Ectodermal cell (in vitro differentiated cells): Measurements from ENCODE around the gene ATL2.

Experiments used
- H3K27ac ChIP-seq: 2 replicates; pipeline ENCODE4 v1.7.0; 2013; ENCODE audit warnings: mild to moderate bottlenecking, low read depth, low read length; ENCODE audit not compliant: insufficient read depth, poor library complexity, severe bottlenecking
- H3K27me3 ChIP-seq: 2 replicates; pipeline ENCODE4 v1.7.0; 2013; ENCODE audit warnings: mild to moderate bottlenecking, low read length; ENCODE audit not compliant: insufficient read depth, control insufficient read depth, poor library complexity, severe bottlenecking
- H3K36me3 ChIP-seq: one replicate; pipeline ENCODE4 v1.7.0; 2013; ENCODE audit warnings: low read length; ENCODE audit not compliant: control insufficient read depth, insufficient read depth
- H3K4me1 ChIP-seq: one replicate; pipeline ENCODE4 v1.7.0; 2013; ENCODE audit warnings: low read length; ENCODE audit not compliant: control insufficient read depth, insufficient read depth
- H3K4me3 ChIP-seq: 2 replicates; pipeline ENCODE4 v1.7.0; 2013; ENCODE audit warnings: low read depth, low read length, control low read depth; ENCODE audit not compliant: insufficient read depth
- H3K9me3 ChIP-seq: 2 replicates; pipeline ENCODE4 v1.7.0; 2013; ENCODE audit warnings: mild to moderate bottlenecking, low read length, moderate library complexity; ENCODE audit not compliant: control insufficient read depth
- WGBS, 2 experiments: methylation state at CpG; one replicate each; pipeline ENCODE4 v1.1.7; 2013; ENCODE audit warnings: missing lambda C conversion rate in 2 of 2; 5-methylcytosine and 5-hydroxymethylcytosine counted together

The ATL2 gene

DNA sequence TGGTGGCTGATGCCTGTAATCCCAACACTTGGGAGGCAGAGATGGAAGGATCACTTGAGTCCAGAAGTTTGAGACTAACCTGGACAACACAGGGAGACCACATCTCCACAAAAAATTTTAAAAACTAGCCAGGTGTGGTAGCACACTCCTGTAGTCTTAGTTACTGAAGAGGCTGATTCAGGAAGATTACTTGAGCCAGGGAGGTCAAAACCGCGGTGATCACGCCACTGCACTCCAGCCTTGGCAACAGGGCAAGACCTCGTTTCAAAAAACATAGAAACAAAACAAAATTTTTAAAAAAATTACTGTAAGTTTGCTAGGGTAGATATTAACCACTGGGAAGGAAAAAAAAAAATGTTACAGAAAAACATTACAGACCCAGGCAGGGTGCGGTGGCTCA is 5.8 kb downstream of the ATL2 start:
- WGBS, 2 experiments, result 96 to 97% methylated on average over 5 of the region's 5 CpGs
- Histone ChIP-seq H3K27ac (no peak overlapping the region), H3K9me3 (no peaks in the 10 kb centered on the region), H3K4me3 (no peak overlapping the region), H3K36me3 (no peaks in the 10 kb centered on the region), H3K4me1 (peaks cover 4% of the 10 kb centered on the region), H3K27me3 (no peaks in the 10 kb centered on the region)

DNA sequence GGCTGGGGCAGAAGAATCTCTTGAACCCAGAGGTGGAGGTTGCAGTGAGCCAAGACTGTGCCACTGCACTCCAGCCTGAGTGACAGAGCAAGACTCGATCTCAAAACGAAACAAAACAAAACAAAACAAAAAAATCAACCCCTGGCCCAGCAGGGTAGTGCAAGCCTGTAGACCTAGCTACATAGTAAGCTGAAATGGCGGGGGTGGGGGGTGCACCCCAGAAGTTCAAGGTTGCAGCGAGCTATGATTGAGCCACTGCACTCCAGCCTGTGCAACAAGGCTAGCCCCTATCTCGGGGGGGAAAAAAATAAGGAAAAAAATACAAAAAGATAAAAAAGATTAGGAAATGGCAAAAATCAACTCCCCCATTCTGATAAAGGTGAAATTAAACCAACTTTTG is 6.4 kb downstream of the ATL2 start:
- peaks cover 4% of the 10 kb centered on the region for H3K4me1 ChIP-seq
- H3K9me3 ChIP-seq, result no peaks in the 10 kb centered on the region
- no peaks in the 10 kb centered on the region for H3K36me3 ChIP-seq
- 92 to 97% methylated on average over 4 to 5 of the region's 5 CpGs for WGBS, 2 experiments
- no peak overlapping the region for H3K27ac ChIP-seq
- H3K27me3 ChIP-seq, result no peaks in the 10 kb centered on the region
- no peak overlapping the region for H3K4me3 ChIP-seq

DNA sequence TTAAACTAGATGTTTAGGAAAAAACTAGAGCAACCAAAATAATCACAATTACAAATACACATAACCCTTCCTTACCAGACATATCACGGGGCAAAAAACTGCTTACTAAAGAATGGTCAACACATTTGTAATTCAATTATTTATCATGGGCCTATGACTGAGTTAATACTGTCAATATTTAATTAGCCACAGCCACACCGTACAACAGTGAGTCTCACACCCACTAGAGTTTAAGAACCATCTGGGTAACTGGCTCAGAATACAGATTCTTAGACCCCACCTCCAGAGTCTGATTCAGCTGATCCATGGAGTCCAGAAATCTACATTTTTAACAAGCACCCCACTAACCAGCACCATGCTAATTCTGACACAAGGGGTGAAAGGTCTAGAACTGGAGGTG is 14.8 kb downstream of the ATL2 start:
- 92 to 100% methylated on average over 2 of the region's 2 CpGs for WGBS, 2 experiments
- Histone ChIP-seq H3K27ac (no peak overlapping the region), H3K4me1 (no peaks in the 10 kb centered on the region), H3K36me3 (peaks cover 9% of the 10 kb centered on the region), H3K4me3 (no peak overlapping the region), H3K9me3 (no peaks in the 10 kb centered on the region), H3K27me3 (no peaks in the 10 kb centered on the region)

DNA sequence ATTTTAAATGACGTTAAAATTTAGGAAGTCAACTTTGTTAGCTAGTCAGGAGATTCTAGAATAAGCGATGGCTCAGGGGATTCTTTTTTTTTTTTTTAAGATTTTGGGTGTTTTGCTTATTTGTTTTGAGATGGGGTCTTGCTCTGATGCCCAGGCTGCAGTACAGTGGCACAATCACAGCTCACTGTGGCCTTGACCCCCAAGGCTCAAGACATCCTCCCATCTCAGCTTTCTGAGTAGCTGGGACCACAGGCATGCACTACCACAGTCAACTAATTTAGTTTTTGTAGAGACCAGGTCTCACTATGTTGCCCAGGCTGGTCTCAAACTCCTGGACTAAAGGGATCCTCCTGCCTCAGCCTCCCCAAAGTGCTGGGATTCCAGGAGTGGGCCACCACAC is 16.9 kb downstream of the ATL2 start:
- no peaks in the 10 kb centered on the region for H3K4me1 ChIP-seq
- peaks cover 9% of the 10 kb centered on the region for H3K36me3 ChIP-seq
- H3K9me3 ChIP-seq, result no peaks in the 10 kb centered on the region
- H3K4me3 ChIP-seq, result no peak overlapping the region
- no peak overlapping the region for H3K27ac ChIP-seq
- H3K27me3 ChIP-seq, result no peaks in the 10 kb centered on the region
- WGBS, 2 experiments, result 91 to 98% methylated on average over 2 of the region's 2 CpGs

DNA sequence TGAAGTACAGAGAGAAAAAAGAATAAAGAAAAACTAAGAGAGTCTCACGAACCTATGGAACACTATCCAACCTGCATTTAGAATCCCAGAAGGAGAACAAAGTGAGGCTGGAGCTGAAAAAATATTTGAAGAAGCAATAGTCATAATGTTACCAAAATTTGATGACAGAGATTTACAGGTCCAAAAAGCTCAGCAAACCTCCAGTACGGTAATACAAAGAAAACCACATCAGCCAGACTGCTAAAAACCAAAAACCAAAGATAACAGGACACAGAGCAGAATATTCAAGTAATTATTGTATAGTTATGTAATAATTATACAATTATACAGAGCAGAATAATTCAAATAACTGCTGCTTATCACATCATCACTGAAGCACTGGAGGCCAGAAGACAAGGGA is 23.7 kb downstream of the ATL2 start:
- WGBS, 2 experiments, result 87% methylated on average over 2 of the region's 2 CpGs; no CpG with 5 or more reads in 1 of the 2 experiments
- no peak overlapping the region for H3K4me3 ChIP-seq
- H3K36me3 ChIP-seq, result peaks cover 7% of the 10 kb centered on the region
- no peaks in the 10 kb centered on the region for H3K27me3 ChIP-seq
- H3K27ac ChIP-seq, result no peak overlapping the region
- H3K9me3 ChIP-seq, result no peaks in the 10 kb centered on the region
- H3K4me1 ChIP-seq, result no peaks in the 10 kb centered on the region

DNA sequence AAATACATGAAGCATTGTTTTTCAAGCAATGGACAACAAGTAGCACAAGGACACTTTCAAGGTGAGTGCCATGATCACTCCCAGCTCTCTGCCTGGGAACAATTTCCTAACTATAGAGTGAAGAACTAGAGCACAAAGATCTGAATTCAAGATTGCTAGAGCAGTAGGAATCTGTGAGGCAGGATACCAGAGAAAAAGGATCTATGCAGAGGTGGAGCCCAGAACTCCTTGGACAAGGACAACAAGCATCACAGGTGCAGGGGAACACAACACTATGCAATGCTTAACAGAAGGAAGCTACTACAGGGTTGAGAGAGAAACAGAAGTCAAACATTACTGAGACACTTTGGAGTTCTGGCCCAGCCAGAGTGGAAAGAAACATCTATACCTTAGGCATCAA is 24.7 kb downstream of the ATL2 start:
- Histone ChIP-seq H3K4me3 (no peak overlapping the region), H3K9me3 (no peaks in the 10 kb centered on the region), H3K4me1 (no peaks in the 10 kb centered on the region), H3K27ac (no peak overlapping the region), H3K27me3 (no peaks in the 10 kb centered on the region), H3K36me3 (no peaks in the 10 kb centered on the region)

DNA sequence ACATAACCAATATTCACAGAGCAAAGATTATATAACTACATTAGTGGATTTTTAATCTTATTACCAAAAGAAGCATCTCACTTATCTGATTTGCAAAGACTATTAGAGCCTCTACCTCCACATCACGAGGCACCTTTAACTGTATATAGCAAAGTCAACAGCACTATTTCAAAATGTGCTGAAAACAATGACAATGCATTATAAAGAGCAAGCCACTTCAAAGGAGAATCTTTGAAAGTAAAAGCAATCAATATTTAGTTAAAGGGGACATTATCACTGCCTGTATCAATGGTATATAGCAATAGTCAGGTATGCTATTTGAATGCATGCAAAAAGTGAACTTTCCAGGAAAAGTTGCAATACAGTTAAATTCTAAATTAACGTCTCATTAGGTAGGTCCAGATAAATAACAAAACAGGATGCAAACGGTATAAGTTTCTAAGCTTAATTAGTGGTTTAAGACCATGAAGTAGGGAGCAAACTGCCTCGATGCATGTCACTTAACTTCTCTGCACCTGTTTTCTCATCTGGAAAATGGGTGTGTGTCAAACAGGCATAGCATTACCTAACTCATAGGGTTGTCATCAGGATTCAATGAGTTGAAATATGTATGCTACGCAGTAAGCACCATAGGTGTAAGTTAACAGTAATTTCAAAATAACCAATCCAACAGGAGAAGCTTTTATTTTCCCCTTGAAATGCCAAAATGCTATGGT is 31.6 kb downstream of the ATL2 start:
- 91% methylated on average over 5 of the region's 5 CpGs for WGBS, 2 experiments
- H3K36me3 ChIP-seq, result peaks cover 8% of the 10 kb centered on the region
- no peak overlapping the region for H3K4me3 ChIP-seq
- no peaks in the 10 kb centered on the region for H3K9me3 ChIP-seq
- H3K27ac ChIP-seq, result no peak overlapping the region
- H3K4me1 ChIP-seq, result no peaks in the 10 kb centered on the region
- H3K27me3 ChIP-seq, result no peaks in the 10 kb centered on the region

DNA sequence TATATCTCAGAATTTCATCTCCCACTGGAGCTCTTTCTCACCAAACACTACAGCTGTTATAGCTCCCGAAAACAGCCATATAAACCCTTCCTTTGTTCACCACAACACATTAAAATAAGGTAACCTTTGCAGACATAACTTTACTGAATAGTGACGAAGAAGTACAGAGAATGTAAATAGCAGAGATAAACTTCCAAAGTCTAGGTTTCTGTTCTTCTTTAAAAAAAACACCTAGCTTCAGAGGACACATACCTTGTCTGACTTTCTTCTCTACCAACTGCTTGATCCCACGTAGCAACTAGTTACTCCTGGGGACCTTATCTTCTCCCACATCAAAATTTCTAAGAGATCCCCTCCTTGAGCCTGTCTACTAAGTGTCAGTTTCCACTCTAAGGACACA is 32.3 kb downstream of the ATL2 start:
- Histone ChIP-seq H3K9me3 (no peaks in the 10 kb centered on the region), H3K4me3 (no peak overlapping the region), H3K36me3 (peaks cover 8% of the 10 kb centered on the region), H3K27ac (no peak overlapping the region), H3K4me1 (no peaks in the 10 kb centered on the region), H3K27me3 (no peaks in the 10 kb centered on the region)
- 94 to 95% methylated on average over 3 of the region's 3 CpGs for WGBS, 2 experiments

DNA sequence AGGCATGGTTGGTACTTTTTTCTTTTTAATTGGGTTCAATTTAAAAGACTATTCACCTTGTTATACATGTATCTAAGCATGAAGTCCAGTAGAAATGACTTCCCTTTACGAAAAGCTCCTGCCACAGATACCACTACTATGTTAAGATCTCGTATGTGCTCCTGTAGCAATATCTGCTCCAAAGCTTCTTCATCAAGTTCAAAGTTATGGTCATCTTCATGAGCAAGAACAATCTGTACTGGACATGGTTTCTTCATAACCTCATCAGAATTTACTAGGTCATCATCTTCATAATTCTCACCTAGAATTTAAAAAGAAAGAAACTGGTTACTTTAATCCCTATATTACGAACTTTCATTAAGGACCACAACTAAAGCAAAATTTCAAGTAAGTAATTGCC is 33.9 kb downstream of the ATL2 start:
- WGBS, 2 experiments, result 94% methylated on average over 3 of the region's 3 CpGs
- no peak overlapping the region for H3K27ac ChIP-seq
- no peaks in the 10 kb centered on the region for H3K4me1 ChIP-seq
- no peaks in the 10 kb centered on the region for H3K27me3 ChIP-seq
- no peak overlapping the region for H3K4me3 ChIP-seq
- H3K9me3 ChIP-seq, result no peaks in the 10 kb centered on the region
- H3K36me3 ChIP-seq, result peaks cover 8% of the 10 kb centered on the region

DNA sequence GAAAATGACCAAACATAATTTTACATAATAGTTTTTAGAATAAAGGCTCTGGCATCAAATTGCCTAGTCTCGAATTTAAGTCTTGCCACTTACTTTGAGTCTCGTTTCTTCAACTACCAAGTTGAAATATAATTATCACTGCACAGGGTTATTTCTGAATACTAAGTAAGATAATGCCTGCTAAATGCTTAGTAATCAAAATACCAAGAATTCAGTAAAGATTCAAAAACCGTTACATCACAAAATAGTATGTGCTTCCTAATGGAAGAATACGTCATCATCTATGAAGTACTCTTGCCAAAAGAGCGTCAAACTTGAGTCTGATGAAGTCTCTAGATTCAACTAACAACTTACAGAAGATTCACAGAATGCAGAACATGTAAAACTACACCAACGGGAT is 40.5 kb downstream of the ATL2 start:
- Histone ChIP-seq H3K36me3 (peaks cover 11% of the 10 kb centered on the region), H3K27me3 (no peaks in the 10 kb centered on the region), H3K9me3 (no peaks in the 10 kb centered on the region), H3K4me3 (no peak overlapping the region), H3K4me1 (no peaks in the 10 kb centered on the region), H3K27ac (no peak overlapping the region)
- WGBS, 2 experiments, result 89 to 99% methylated on average over 5 to 6 of the region's 6 CpGs

DNA sequence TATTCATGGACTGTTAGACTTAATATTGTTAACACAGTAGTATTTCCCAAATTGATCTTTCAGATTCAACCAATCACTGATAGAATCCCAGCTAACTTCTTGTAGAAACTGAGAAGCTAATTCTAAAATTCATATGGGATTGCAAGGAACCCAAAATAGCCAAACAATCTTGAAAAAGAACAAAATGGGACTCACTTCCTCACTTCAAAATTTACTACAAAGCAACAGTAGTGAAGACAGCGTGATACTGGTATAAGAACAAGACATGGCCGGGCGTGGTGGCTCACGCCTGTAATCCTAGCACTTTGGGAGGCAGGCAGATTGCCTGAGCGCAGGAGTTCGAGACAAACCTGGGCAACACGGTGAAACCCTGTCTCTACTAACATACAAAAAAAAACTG is 46.3 kb downstream of the ATL2 start:
- WGBS, 2 experiments, result 92 to 94% methylated on average over 7 of the region's 7 CpGs
- H3K36me3 ChIP-seq, result peaks cover 11% of the 10 kb centered on the region
- no peak overlapping the region for H3K27ac ChIP-seq

More for the DNA sequence above, 46.3 kb downstream of the ATL2 start:
- Histone ChIP-seq H3K4me3 (no peak overlapping the region), H3K9me3 (no peaks in the 10 kb centered on the region), H3K27me3 (no peaks in the 10 kb centered on the region), H3K4me1 (no peaks in the 10 kb centered on the region)
